ENCODE data around the gene SP8. TPM values are rescaled to one million over a fixed set of nuclear protein-coding genes. Genes with fewer than 3 reads are reported as not detected.

The SP8 gene
- total RNA-seq, 1 experiment from 2014 or later = 0.76 TPM

GRCh38 chr7:20785157-20786048 lies 1.3 kb downstream of the SP8 start:
- no peaks in the 10 kb centered on the region for H3K9me2 ChIP-seq (ENCODE audit: insufficient read depth)
- intact Hi-C loops (cut with micrococcal nuclease) = no loop called here
- no peaks in the 10 kb centered on the region for H3K9me3 ChIP-seq (ENCODE audit: control insufficient read depth in 1 of 2, insufficient read depth in 1 of 2, low read depth in 1 of 2, low read length in 2 of 2)
- H3K36me3 ChIP-seq (ENCODE audit: control insufficient read depth in 1 of 2, insufficient read depth in 2 of 2, low read length in 2 of 2) = no peaks in the 10 kb centered on the region
- POLR2A ChIA-PET = no interaction called here
- H3K4me1 ChIP-seq (ENCODE audit: control insufficient read depth in 1 of 2, insufficient read depth in 2 of 2, low read length in 2 of 2) = peaks cover 2 to 12% of the 10 kb centered on the region in 2 experiments; a peak in 1 of 4 replicates
- no peaks in the 10 kb centered on the region for H3K79me2 ChIP-seq (ENCODE audit: insufficient read depth, low read length)
- RAD21 ChIA-PET (ENCODE audit: low non-redundant PET in 1 of 2, low total read pairs in 2 of 2, uncharacterized antibody in 2 of 2, unreplicated experiment in 2 of 2) = no interaction called here
- ATAC-seq (no peak), DNase-seq (ENCODE audit: low read depth, low spot score) (no peak)
- no peak overlapping the region for H3K9ac ChIP-seq (ENCODE audit: low read length)
- no TSS peak for BruUV-seq (replicated peaks)
- peak overlapping the region; percentile 84 for H2AFZ ChIP-seq (ENCODE audit: low read depth, low read length, poor library complexity, severe bottlenecking)
- 0 out of 2 replicates have a peak, but pooled peaks cover 5% of the 10 kb centered on the region for H3K27me3 ChIP-seq (ENCODE audit: insufficient read depth, low read length)
- no peaks in the 10 kb centered on the region for H4K20me1 ChIP-seq (ENCODE audit: insufficient read depth)
- no peak overlapping the region for H3K4me3 ChIP-seq (replicated peaks in 1 of 2; ENCODE audit: low read depth in 1 of 2, low read length in 2 of 2)
- CTCF ChIA-PET = no interaction called here
- 0 out of 2 replicates have a peak overlapping the region, but pooled peaks have one; percentile 74 for H3K4me2 ChIP-seq (ENCODE audit: low read length)
- TF ChIP-seq CTCF (IDR thresholded peaks at IDR 0.05 in 2 of 3, conservative IDR thresholded peaks at IDR 0.05 in 1 of 3; ENCODE audit: borderline replicate concordance in 1 of 3, insufficient read depth in 1 of 3, low read depth in 2 of 3, low read length in 2 of 3) (no peak), POLR2AphosphoS5 (IDR thresholded peaks at IDR 0.05; ENCODE audit: low read depth, low read length) (no peak), ZNF274 (IDR thresholded peaks at IDR 0.05; ENCODE audit: low read depth, low read length) (no peak), EGR1 (IDR thresholded peaks at IDR 0.05; ENCODE audit: low read depth) (no peak), SRF (IDR thresholded peaks at IDR 0.05; ENCODE audit: low read depth) (no peak), SP1 (IDR thresholded peaks at IDR 0.05; ENCODE audit: low read depth) (no peak), EZH2 (IDR thresholded peaks at IDR 0.05) (no peak), SIN3A (IDR thresholded peaks at IDR 0.05; ENCODE audit: low read depth) (no peak)
- no peak overlapping the region for H3K27ac ChIP-seq (ENCODE audit: low read depth, low read length)

All from HCT116 (cell line).